Measurements from ENCODE around the gene E2F6.

The E2F6 gene

GRCh38 chr2:11404376-11405073, 61.4 kb downstream of the E2F6 start:
- H3K9me3 ChIP-seq (ENCODE audit: control insufficient read depth, insufficient read depth, low read depth, low read length): no peaks in the 10 kb centered on the region
- peaks cover 5% of the 10 kb centered on the region for H3K4me1 ChIP-seq (ENCODE audit: control insufficient read depth, insufficient read depth, low read length)
- no peak overlapping the region for H3K27ac ChIP-seq (ENCODE audit: low read depth, low read length)
- H3K27me3 ChIP-seq (ENCODE audit: control insufficient read depth, insufficient read depth, low read length): no peaks in the 10 kb centered on the region
- H3K36me3 ChIP-seq (ENCODE audit: control insufficient read depth, insufficient read depth, low read length): no peaks in the 10 kb centered on the region
- no peak overlapping the region for H3K4me3 ChIP-seq (ENCODE audit: low read depth, low read length)
- no peak overlapping the region for H3K9ac ChIP-seq (ENCODE audit: low read length)

- Histone ChIP-seq H3K4me1 (ENCODE audit: control insufficient read depth, insufficient read depth, low read length) (peaks cover 5% of the 10 kb centered on the region), H3K9me3 (ENCODE audit: control insufficient read depth, insufficient read depth, low read depth, low read length) (no peaks in the 10 kb centered on the region), H3K27me3 (ENCODE audit: control insufficient read depth, insufficient read depth, low read length) (no peaks in the 10 kb centered on the region), H3K9ac (ENCODE audit: low read length) (no peak overlapping the region), H3K4me3 (ENCODE audit: low read depth, low read length) (no peak overlapping the region), H3K36me3 (ENCODE audit: control insufficient read depth, insufficient read depth, low read length) (no peaks in the 10 kb centered on the region), H3K27ac (ENCODE audit: low read depth, low read length) (no peak overlapping the region)
Observed at GRCh38 chr2:11402436-11402835, 63.5 kb downstream of the E2F6 start.

DNA sequence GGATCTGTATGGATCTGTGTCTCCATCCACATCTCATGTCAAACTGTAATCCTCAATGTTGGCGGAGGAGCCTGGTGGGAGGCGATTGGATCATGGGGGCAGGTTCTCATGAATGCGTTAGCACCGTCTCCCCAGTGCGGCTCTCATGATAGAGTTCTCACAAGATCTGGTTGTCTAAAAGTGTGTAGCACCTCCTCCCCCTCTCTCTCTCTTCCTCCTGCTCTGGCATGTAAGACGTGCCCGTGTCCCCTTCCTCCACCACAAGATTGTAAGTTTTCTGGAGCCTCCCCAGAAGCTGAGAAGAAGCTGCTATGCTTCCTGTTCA, 66.6 kb downstream of the E2F6 start:
- H3K4me3 ChIP-seq (ENCODE audit: low read depth, low read length): no peak overlapping the region
- no peak overlapping the region for H3K27ac ChIP-seq (ENCODE audit: low read depth, low read length)
- peaks cover 11% of the 10 kb centered on the region for H3K4me1 ChIP-seq (ENCODE audit: control insufficient read depth, insufficient read depth, low read length)
- H3K27me3 ChIP-seq (ENCODE audit: control insufficient read depth, insufficient read depth, low read length): no peaks in the 10 kb centered on the region
- H3K9ac ChIP-seq (ENCODE audit: low read length): no peak overlapping the region
- no peaks in the 10 kb centered on the region for H3K36me3 ChIP-seq (ENCODE audit: control insufficient read depth, insufficient read depth, low read length)
- no peaks in the 10 kb centered on the region for H3K9me3 ChIP-seq (ENCODE audit: control insufficient read depth, insufficient read depth, low read depth, low read length)

- no peaks in the 10 kb centered on the region for H3K36me3 ChIP-seq (ENCODE audit: control insufficient read depth, insufficient read depth, low read length)
- no peak overlapping the region for H3K9ac ChIP-seq (ENCODE audit: low read length)
- H3K27ac ChIP-seq (ENCODE audit: low read depth, low read length): no peak overlapping the region
- no peak overlapping the region for H3K4me3 ChIP-seq (ENCODE audit: low read depth, low read length)
- no peaks in the 10 kb centered on the region for H3K9me3 ChIP-seq (ENCODE audit: control insufficient read depth, insufficient read depth, low read depth, low read length)
- H3K27me3 ChIP-seq (ENCODE audit: control insufficient read depth, insufficient read depth, low read length): no peaks in the 10 kb centered on the region
- peaks cover 9% of the 10 kb centered on the region for H3K4me1 ChIP-seq (ENCODE audit: control insufficient read depth, insufficient read depth, low read length)
Observed at GRCh38 chr2:11398750-11399437, 67.1 kb downstream of the E2F6 start.

DNA sequence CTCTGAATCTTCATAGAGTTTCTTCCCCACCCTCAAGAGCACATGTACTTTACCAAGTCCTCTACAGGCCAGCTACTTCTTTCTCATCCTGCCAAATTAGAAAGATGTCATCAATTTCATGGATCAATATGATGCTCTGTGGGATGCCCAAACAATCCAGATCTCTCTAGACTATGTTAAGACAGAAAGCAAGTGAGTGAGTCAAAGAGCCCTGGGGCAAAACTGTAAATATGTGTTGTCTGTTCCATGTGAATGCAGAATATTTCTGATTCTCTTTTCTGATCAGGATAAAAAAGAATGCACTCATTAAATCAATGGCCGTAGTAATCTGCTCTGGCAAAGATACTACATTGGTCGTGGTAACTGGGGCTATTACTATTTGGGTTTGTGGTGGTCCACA, 68.4 kb downstream of the E2F6 start:
- no peak overlapping the region for H3K9ac ChIP-seq (ENCODE audit: low read length)
- H3K27ac ChIP-seq (ENCODE audit: low read depth, low read length): no peak overlapping the region
- H3K4me3 ChIP-seq (ENCODE audit: low read depth, low read length): no peak overlapping the region
- H3K27me3 ChIP-seq (ENCODE audit: control insufficient read depth, insufficient read depth, low read length): no peaks in the 10 kb centered on the region
- peaks cover 16% of the 10 kb centered on the region; the same call in 1 of the 2 replicates for H3K4me1 ChIP-seq (ENCODE audit: control insufficient read depth, insufficient read depth, low read length)
- H3K9me3 ChIP-seq (ENCODE audit: control insufficient read depth, insufficient read depth, low read depth, low read length): no peaks in the 10 kb centered on the region
- H3K36me3 ChIP-seq (ENCODE audit: control insufficient read depth, insufficient read depth, low read length): no peaks in the 10 kb centered on the region

- Histone ChIP-seq H3K4me1 (ENCODE audit: control insufficient read depth, insufficient read depth, low read length) (peaks cover 16% of the 10 kb centered on the region; the same call in 1 of the 2 replicates), H3K36me3 (ENCODE audit: control insufficient read depth, insufficient read depth, low read length) (no peaks in the 10 kb centered on the region), H3K4me3 (ENCODE audit: low read depth, low read length) (no peak overlapping the region), H3K9ac (ENCODE audit: low read length) (no peak overlapping the region), H3K27me3 (ENCODE audit: control insufficient read depth, insufficient read depth, low read length) (no peaks in the 10 kb centered on the region), H3K27ac (ENCODE audit: low read depth, low read length) (no peak overlapping the region), H3K9me3 (ENCODE audit: control insufficient read depth, insufficient read depth, low read depth, low read length) (no peaks in the 10 kb centered on the region)
Observed at GRCh38 chr2:11396467-11397445, 69.2 kb downstream of the E2F6 start.

GRCh38 chr2:11396021-11396420, 69.9 kb downstream of the E2F6 start:
- H3K9ac ChIP-seq (ENCODE audit: low read length): no peak overlapping the region
- no peak overlapping the region for H3K4me3 ChIP-seq (ENCODE audit: low read depth, low read length)
- H3K4me1 ChIP-seq (ENCODE audit: control insufficient read depth, insufficient read depth, low read length): peaks cover 16% of the 10 kb centered on the region; the same call in 1 of the 2 replicates
- no peaks in the 10 kb centered on the region for H3K9me3 ChIP-seq (ENCODE audit: control insufficient read depth, insufficient read depth, low read depth, low read length)
- H3K27ac ChIP-seq (ENCODE audit: low read depth, low read length): no peak overlapping the region
- H3K27me3 ChIP-seq (ENCODE audit: control insufficient read depth, insufficient read depth, low read length): no peaks in the 10 kb centered on the region
- no peaks in the 10 kb centered on the region for H3K36me3 ChIP-seq (ENCODE audit: control insufficient read depth, insufficient read depth, low read length)

DNA sequence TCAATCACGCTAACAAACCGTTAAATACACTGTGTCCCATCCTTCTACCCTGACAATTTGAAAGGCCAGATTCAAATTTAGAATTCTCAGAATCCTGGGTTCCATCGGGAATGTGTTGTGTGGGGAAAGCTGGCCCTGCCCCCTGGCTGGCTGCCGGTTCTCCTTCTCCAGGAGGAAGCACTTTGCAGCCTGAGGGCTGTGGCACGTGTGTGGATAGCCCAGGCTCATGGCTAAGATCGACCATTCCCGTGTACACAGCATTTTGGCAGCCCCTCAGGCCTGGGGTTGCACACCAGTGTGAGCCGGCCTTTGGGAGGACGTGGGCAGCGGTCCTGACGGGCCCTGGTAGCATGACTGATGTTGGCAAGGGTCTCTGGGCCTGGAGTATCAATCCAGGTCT, 70.6 kb downstream of the E2F6 start:
- no peaks in the 10 kb centered on the region for H3K27me3 ChIP-seq (ENCODE audit: control insufficient read depth, insufficient read depth, low read length)
- H3K27ac ChIP-seq (ENCODE audit: low read depth, low read length): no peak overlapping the region
- H3K4me3 ChIP-seq (ENCODE audit: low read depth, low read length): no peak overlapping the region
- no peaks in the 10 kb centered on the region for H3K36me3 ChIP-seq (ENCODE audit: control insufficient read depth, insufficient read depth, low read length)
- no peaks in the 10 kb centered on the region for H3K9me3 ChIP-seq (ENCODE audit: control insufficient read depth, insufficient read depth, low read depth, low read length)
- peaks cover 16% of the 10 kb centered on the region; the same call in 1 of the 2 replicates for H3K4me1 ChIP-seq (ENCODE audit: control insufficient read depth, insufficient read depth, low read length)
- H3K9ac ChIP-seq (ENCODE audit: low read length): no peak overlapping the region
